ENCODE data around the gene LSM3. TPM values are rescaled to one million over a fixed set of nuclear protein-coding genes. Genes with fewer than 3 reads are reported as not detected.

The LSM3 gene
- total RNA-seq, 1 experiment from 2014 or later, result 11.9 TPM

GRCh38 chr3:14140668-14141067 is 37.9 kb upstream of the LSM3 start:
- CTCF ChIA-PET, result no interaction called here
- peaks cover 27% of the 10 kb centered on the region for H3K4me1 ChIP-seq (ENCODE audit: control insufficient read depth, insufficient read depth, low read length)
- TF ChIP-seq TCF7L2 (IDR thresholded peaks at IDR 0.05; ENCODE audit: low read depth, low read length) (no peak), REST (IDR thresholded peaks at IDR 0.05; ENCODE audit: insufficient read depth in 1 of 2, low read depth in 2 of 2, low read length in 1 of 2) (no peak), SIN3A (IDR thresholded peaks at IDR 0.05; ENCODE audit: borderline replicate concordance, insufficient read depth, low read depth, low read length) (no peak), POLR2AphosphoS5 (IDR thresholded peaks at IDR 0.05; ENCODE audit: low read depth, low read length) (no peak), CTCF (IDR thresholded peaks at IDR 0.05) (no peak)
- intact Hi-C loops (cut with micrococcal nuclease; ENCODE audit: unreplicated experiment) (no loop called here), in situ Hi-C loops (cut with HindIII; ENCODE audit: low pct_unique_long_range_greater_than_20kb, low sequenced_read_pairs) (no loop called here)
- POLR2A ChIA-PET, result no interaction called here
- H3K27ac ChIP-seq (ENCODE audit: low read length), result no peak overlapping the region
- no TSS peak for BruUV-seq (replicated peaks)
- no peak overlapping the region for H3K4me3 ChIP-seq (ENCODE audit: low read depth in 2 of 2, low read length in 2 of 2)
- H3K9me3 ChIP-seq (ENCODE audit: control insufficient read depth, insufficient read depth, low read depth, low read length), result no peaks in the 10 kb centered on the region
- no peaks in the 10 kb centered on the region; the same call in 1 of the 2 replicates for H3K36me3 ChIP-seq (ENCODE audit: control insufficient read depth, insufficient read depth, low read length)
- no peak for DNase-seq (ENCODE audit: low read depth, low spot score)
- no peaks in the 10 kb centered on the region for H3K27me3 ChIP-seq (ENCODE audit: control insufficient read depth, insufficient read depth, low read length)
- ATAC-seq, result no peak

GRCh38 chr3:14141144-14141543 is 37.5 kb upstream of the LSM3 start:
- ChIA-PET CTCF (no interaction called here), POLR2A (no interaction called here)
- BruUV-seq (replicated peaks), result no TSS peak
- Histone ChIP-seq H3K27me3 (ENCODE audit: control insufficient read depth, insufficient read depth, low read length) (no peaks in the 10 kb centered on the region), H3K4me1 (ENCODE audit: control insufficient read depth, insufficient read depth, low read length) (peaks cover 27% of the 10 kb centered on the region), H3K36me3 (ENCODE audit: control insufficient read depth, insufficient read depth, low read length) (no peaks in the 10 kb centered on the region; the same call in 1 of the 2 replicates), H3K27ac (ENCODE audit: low read length) (no peak overlapping the region), H3K4me3 (ENCODE audit: low read depth in 2 of 2, low read length in 2 of 2) (no peak overlapping the region), H3K9me3 (ENCODE audit: control insufficient read depth, insufficient read depth, low read depth, low read length) (no peaks in the 10 kb centered on the region)
- no peak for ATAC-seq
- intact Hi-C loops (cut with micrococcal nuclease; ENCODE audit: unreplicated experiment) (no loop called here), in situ Hi-C loops (cut with HindIII; ENCODE audit: low pct_unique_long_range_greater_than_20kb, low sequenced_read_pairs) (no loop called here)
- no peak for TF ChIP-seq POLR2AphosphoS5 (IDR thresholded peaks at IDR 0.05; ENCODE audit: low read depth, low read length)
- TF ChIP-seq CTCF (IDR thresholded peaks at IDR 0.05), result no peak
- TF ChIP-seq SIN3A (IDR thresholded peaks at IDR 0.05; ENCODE audit: borderline replicate concordance, insufficient read depth, low read depth, low read length), result no peak
- TF ChIP-seq TCF7L2 (IDR thresholded peaks at IDR 0.05; ENCODE audit: low read depth, low read length), result no peak
- TF ChIP-seq REST (IDR thresholded peaks at IDR 0.05; ENCODE audit: insufficient read depth in 1 of 2, low read depth in 2 of 2, low read length in 1 of 2), result no peak
- no peak for DNase-seq (ENCODE audit: low read depth, low spot score)
